HG03196 (cell line): ENCODE data around the gene NPM3.

ENCODE experiments used
- ATAC-seq: cut with Tn5 transposase; IDR thresholded peaks from one replicate; pipeline ENCODE4 v1.9.1; 2021; ENCODE audit not compliant: unreplicated experiment

Gene NPM3

GRCh38 chr10:101760510-101760909 is 22.7 kb downstream of the NPM3 start:
- no peak for ATAC-seq

- no peak for ATAC-seq
These were observed 23.7 kb downstream of the NPM3 start for GRCh38 chr10:101759309-101760247.

GRCh38 chr10:101758858-101759257 is 24.4 kb downstream of the NPM3 start:
- no peak for ATAC-seq

GRCh38 chr10:101752241-101752640 is 31.0 kb downstream of the NPM3 start:
- no peak for ATAC-seq

- no peak for ATAC-seq
These were observed 33.9 kb downstream of the NPM3 start for GRCh38 chr10:101749047-101750016.

- ATAC-seq: no peak
These were observed 34.8 kb downstream of the NPM3 start for GRCh38 chr10:101748496-101748895.

- no peak for ATAC-seq
These were observed 38.1 kb downstream of the NPM3 start for GRCh38 chr10:101745074-101745696.

- ATAC-seq: no peak
These were observed 39.0 kb downstream of the NPM3 start for GRCh38 chr10:101744267-101744666.

- no peak for ATAC-seq
These were observed 41.3 kb downstream of the NPM3 start for GRCh38 chr10:101741938-101742337.

GRCh38 chr10:101736666-101737065 is 46.6 kb downstream of the NPM3 start:
- no peak for ATAC-seq

- ATAC-seq: no peak
These were observed 51.1 kb downstream of the NPM3 start for GRCh38 chr10:101732096-101732495.
